Left cardiac atrium (tissue), 4 donors: ENCODE measurements around the gene GPATCH8. TPM values are rescaled to one million over a fixed set of nuclear protein-coding genes. Genes with fewer than 3 reads are reported as not detected.
"Not testable (repeated sequence)": the region's sequence is repeated elsewhere in the genome, so short reads cannot be mapped to it uniquely, and the experiment has no call there.

Experiments
- ATAC-seq, 2 donors: fragments of 200-7000 bp; cut with Tn5 transposase; one replicate each; pipeline ENCODE4 v1.9.1; 2020; ENCODE audit warnings: mild to moderate bottlenecking in 2 of 2, moderate library complexity in 2 of 2
- DNase-seq: peaks from one replicate; pipeline ENCODE4 v3.0.0-alpha.2; 2020
- intact Hi-C, 2 donors: fragments of 100-400 bp; cut with DNase I; formaldehyde crosslinking; loops; one replicate each; pipeline versions ENCODE4 v1.14.1 to v1.15.1; 2022 to 2023
- total RNA-seq, 2 donors: library from RNA; stranded (reverse); fragmentation: NEBNext Ultra II Directional; extraction: Animal tissue kit (Norgen Biotek cat#: 25700); gene quantifications; one replicate each; pipeline ENCODE4 v1.2.1, GENCODE V29; 2021
- donor health status: DM: no; HTN: yes; CAD: no.
- donor health status: DM: no; HTN: yes; CAD: no; lungs with severe emphysema.
- donor health status: DM: yes; HTN: yes; CAD: no.
- donor health status: Dilated cardiomyopathy.

GPATCH8 gene
- total RNA-seq, 2 donors from 2014 or later: 20.8 to 28.9 TPM

GRCh38 chr17:44409309-44410028 lies 93.7 kb downstream of the GPATCH8 start:
- ATAC-seq: no peak
- intact Hi-C loops: no loop called here

GRCh38 chr17:44408786-44409185 lies 94.4 kb downstream of the GPATCH8 start:
- ATAC-seq (no peak), DNase-seq (no peak)
- intact Hi-C loops: no loop called here

More at GRCh38 chr17:44409309-44410028, 93.7 kb downstream of the GPATCH8 start:
- DNase-seq: no peak

- ATAC-seq (no peak), DNase-seq (no peak)
- intact Hi-C loops: no loop called here
These were observed 100.5 kb downstream of the GPATCH8 start for GRCh38 chr17:44402564-44403172.

GRCh38 chr17:44400226-44400847 lies 102.9 kb downstream of the GPATCH8 start:
- ATAC-seq (peak in 1 of 2 donors; percentile 27), DNase-seq (no peak)
- intact Hi-C loops: no loop called here

GRCh38 chr17:44398692-44399691 lies 104.2 kb downstream of the GPATCH8 start:
- peak in 1 of 2 donors; percentile 19 for ATAC-seq
- no peak for DNase-seq
- intact Hi-C loops: loop anchor here in 1 of 2 donors (5.0 kb wide), 1 partner anchor 123 kb away; no protein-coding TSS in a partner anchor

GRCh38 chr17:44397479-44398440 lies 105.4 kb downstream of the GPATCH8 start:
- DNase-seq (no peak), ATAC-seq (no peak)
- intact Hi-C loops: loop anchor here in 1 of 2 donors (5.0 kb wide), 1 partner anchor 125 kb away; no protein-coding TSS in a partner anchor

GRCh38 chr17:44396946-44397345 lies 106.3 kb downstream of the GPATCH8 start:
- ATAC-seq (no peak), DNase-seq (no peak)
- intact Hi-C loops: loop anchor here in 1 of 2 donors (5.0 kb wide), 1 partner anchor 125 kb away; no protein-coding TSS in a partner anchor

GRCh38 chr17:44394833-44395232 lies 108.4 kb downstream of the GPATCH8 start:
- ATAC-seq: no peak
- DNase-seq: no peak
- intact Hi-C loops: loop anchor here (5.0 kb wide), 1 partner anchor 127 kb away; no protein-coding TSS in a partner anchor

- ATAC-seq, DNase-seq: not testable (repeated sequence)
These were observed 109.1 kb downstream of the GPATCH8 start for GRCh38 chr17:44394112-44394511.

GRCh38 chr17:44390250-44390870 lies 112.8 kb downstream of the GPATCH8 start:
- ATAC-seq (no peak), DNase-seq (no peak)
- intact Hi-C loops: loop anchor here in 1 of 2 donors (5.0 kb wide), 1 partner anchor 132 kb away; no protein-coding TSS in a partner anchor

More at GRCh38 chr17:44394112-44394511, 109.1 kb downstream of the GPATCH8 start:
- intact Hi-C loops: loop anchor here in 1 of 2 donors (5.0 kb wide), 1 partner anchor 128 kb away; no protein-coding TSS in a partner anchor

- intact Hi-C loops: loop anchor here in 1 of 2 donors (5.0 kb wide), 2 partner anchors 113 to 133 kb away; partner anchors contain the start of gene GPATCH8
- ATAC-seq: no peak
These were observed 113.4 kb downstream of the GPATCH8 start for GRCh38 chr17:44389723-44390202.

GRCh38 chr17:44389281-44389680 lies 113.9 kb downstream of the GPATCH8 start, which contains the start of gene ITGA2B:
Gene ITGA2B, minus strand, starts transcription at chr17:44389649. Its CDS starts 176 bp downstream, at chr17:44389473.
- DNase-seq (no peak), ATAC-seq (no peak)
- intact Hi-C loops: loop anchor here in 1 of 2 donors (5.0 kb wide), 1 partner anchor 113 kb away; the partner anchor contains the start of gene GPATCH8

More at GRCh38 chr17:44389723-44390202, 113.4 kb downstream of the GPATCH8 start:
- no peak for DNase-seq

GRCh38 chr17:44387804-44388203 lies 115.4 kb downstream of the GPATCH8 start:
- intact Hi-C loops: loop anchor here in 1 of 2 donors (5.0 kb wide), 1 partner anchor 114 kb away; the partner anchor contains the start of gene GPATCH8

GRCh38 chr17:44386182-44386525 lies 117.1 kb downstream of the GPATCH8 start:
- intact Hi-C loops: loop anchor here in 1 of 2 donors (5.0 kb wide), 1 partner anchor 116 kb away; the partner anchor contains the start of gene GPATCH8
- ATAC-seq: no peak

More at GRCh38 chr17:44387804-44388203, 115.4 kb downstream of the GPATCH8 start:
- DNase-seq (no peak), ATAC-seq (no peak)

GRCh38 chr17:44385287-44386181 lies 117.7 kb downstream of the GPATCH8 start:
- ATAC-seq: peak; percentile 92 to 94

More at GRCh38 chr17:44386182-44386525, 117.1 kb downstream of the GPATCH8 start:
- no peak for DNase-seq

More at GRCh38 chr17:44385287-44386181, 117.7 kb downstream of the GPATCH8 start:
- DNase-seq: peak; percentile 89
- intact Hi-C loops: loop anchor here in 1 of 2 donors (5.0 kb wide), 1 partner anchor 117 kb away; the partner anchor contains the start of gene GPATCH8
